ENCODE measurements around the gene JMJD6. TPM values are rescaled to one million over a fixed set of nuclear protein-coding genes. Genes with fewer than 3 reads are reported as not detected.
A peak's percentile ranks its signal among the peaks of the same experiment; 100 is the strongest.

Gene JMJD6
- total and polyA plus RNA-seq, 9 of the 15 experiments (the other 6 are each of a cell fraction or from before 2014, with no cell fraction given) = 2.5 to 52.3 (median 36.3) TPM

GRCh38 chr17:76671123-76671911 is 55.1 kb downstream of the JMJD6 start (continued):
- TF ChIP-seq, protein P1, sequence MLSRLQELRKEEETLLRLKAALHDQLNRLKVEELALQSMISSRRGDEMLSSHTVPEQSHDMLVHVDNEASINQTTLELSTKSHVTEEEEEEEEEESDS (CRISPR knock-in tag; IDR thresholded peaks at IDR 0.05) = no peak
- TF ChIP-seq CEBPB (tag; IDR thresholded peaks at IDR 0.05) = no peak
- no peak for TF ChIP-seq HNRNPLL (IDR thresholded peaks at IDR 0.05; ENCODE audit: low read depth, low read length, poor library complexity, severe bottlenecking)
- no peak for TF ChIP-seq AFF1 (IDR thresholded peaks at IDR 0.05; ENCODE audit: low read depth in 1 of 2, partially characterized antibody in 2 of 2)
- TF ChIP-seq TFE3 (CRISPR knock-in tag; IDR thresholded peaks at IDR 0.05) = no peak
- TF ChIP-seq KLF10 (CRISPR knock-in tag; IDR thresholded peaks at IDR 0.05) = no peak
- no peak for TF ChIP-seq BDP1 (IDR thresholded peaks at IDR 0.05; ENCODE audit: insufficient read depth, insufficient read length)
- TF ChIP-seq ZNF511 (CRISPR knock-in tag; IDR thresholded peaks at IDR 0.05) = no peak
- TF ChIP-seq POLR2A (conservative IDR thresholded peaks at IDR 0.05) = peak; percentile 80
- no peak for TF ChIP-seq HOXB6 (CRISPR knock-in tag; IDR thresholded peaks at IDR 0.05; ENCODE audit: borderline replicate concordance)
- TF ChIP-seq TFAM (CRISPR knock-in tag; conservative IDR thresholded peaks at IDR 0.05) = no peak
- TF ChIP-seq SMARCA5 (IDR thresholded peaks at IDR 0.05) = no peak; the same call in 1 of the 2 replicates
- TF ChIP-seq KDM4B (IDR thresholded peaks at IDR 0.05; ENCODE audit: borderline replicate concordance in 2 of 2, low read depth in 1 of 2) = no peak
- peak; percentile 9; the same call in 1 of the 2 replicates for TF ChIP-seq ZNF395 (CRISPR knock-in tag; IDR thresholded peaks at IDR 0.05)
- no peak for TF ChIP-seq POLR2AphosphoS2 (IDR thresholded peaks at IDR 0.05; ENCODE audit: low read length)
- no peak for TF ChIP-seq RBM17 (IDR thresholded peaks at IDR 0.05; ENCODE audit: borderline replicate concordance, low read depth, low read length)
- TF ChIP-seq ZNF311 (CRISPR knock-in tag; IDR thresholded peaks at IDR 0.05) = no peak
- TF ChIP-seq WHSC1 (IDR thresholded peaks at IDR 0.05; ENCODE audit: low read length) = no peak
- no peak for TF ChIP-seq ZNF12 (CRISPR knock-in tag; IDR thresholded peaks at IDR 0.05)
- TF ChIP-seq NONO (IDR thresholded peaks at IDR 0.05; ENCODE audit: low read depth in 2 of 2, low read length in 1 of 2) = no peak
- TF ChIP-seq RBM14 (IDR thresholded peaks at IDR 0.05; ENCODE audit: borderline replicate concordance, insufficient read depth, low read depth, low read length) = no peak
